ENCODE results near the gene TTC23.
A peak's percentile ranks its signal among the peaks of the same experiment; 100 is the strongest.

TTC23 gene

GRCh38 chr15:99132122-99132521 is 117.3 kb downstream of the TTC23 start:
- no peak for DNase-seq (ENCODE audit: low read depth, low spot score)
- H3K4me3 ChIP-seq (ENCODE audit: low read depth, low read length): no peak overlapping the region
- in situ Hi-C loops (cut with HindIII; ENCODE audit: low sequenced_read_pairs): no loop called here
- TF ChIP-seq CTCF (IDR thresholded peaks at IDR 0.05; ENCODE audit: low read depth, low read length): no peak

- no peak overlapping the region for H3K4me3 ChIP-seq (ENCODE audit: low read depth, low read length)
- TF ChIP-seq CTCF (IDR thresholded peaks at IDR 0.05; ENCODE audit: low read depth, low read length): no peak
- in situ Hi-C loops (cut with HindIII; ENCODE audit: low sequenced_read_pairs): no loop called here
- no peak for DNase-seq (ENCODE audit: low read depth, low spot score)
These were observed 117.8 kb downstream of the TTC23 start for GRCh38 chr15:99131441-99132023.

- no peak overlapping the region for H3K4me3 ChIP-seq (ENCODE audit: low read depth, low read length)
- in situ Hi-C loops (cut with HindIII; ENCODE audit: low sequenced_read_pairs): no loop called here
- no peak for DNase-seq (ENCODE audit: low read depth, low spot score)
- no peak for TF ChIP-seq CTCF (IDR thresholded peaks at IDR 0.05; ENCODE audit: low read depth, low read length)
These were observed 118.5 kb downstream of the TTC23 start for GRCh38 chr15:99130765-99131440.

- TF ChIP-seq CTCF (IDR thresholded peaks at IDR 0.05; ENCODE audit: low read depth, low read length): no peak
- no peak overlapping the region for H3K4me3 ChIP-seq (ENCODE audit: low read depth, low read length)
- in situ Hi-C loops (cut with HindIII; ENCODE audit: low sequenced_read_pairs): no loop called here
- DNase-seq (ENCODE audit: low read depth, low spot score): peak; percentile 66
These were observed 119.1 kb downstream of the TTC23 start for GRCh38 chr15:99130314-99130713.

GRCh38 chr15:99129644-99130043 is 119.7 kb downstream of the TTC23 start:
- in situ Hi-C loops (cut with HindIII; ENCODE audit: low sequenced_read_pairs): no loop called here
- TF ChIP-seq CTCF (IDR thresholded peaks at IDR 0.05; ENCODE audit: low read depth, low read length): no peak
- H3K4me3 ChIP-seq (ENCODE audit: low read depth, low read length): no peak overlapping the region
- no peak for DNase-seq (ENCODE audit: low read depth, low spot score)

- no peak for TF ChIP-seq CTCF (IDR thresholded peaks at IDR 0.05; ENCODE audit: low read depth, low read length)
- in situ Hi-C loops (cut with HindIII; ENCODE audit: low sequenced_read_pairs): no loop called here
- DNase-seq (ENCODE audit: low read depth, low spot score): no peak
- no peak overlapping the region for H3K4me3 ChIP-seq (ENCODE audit: low read depth, low read length)
These were observed 121.0 kb downstream of the TTC23 start for GRCh38 chr15:99128411-99128810.

Data from astrocyte of the spinal cord (primary cell).